ENCODE data around the gene CTSZ. TPM values are rescaled to one million over a fixed set of nuclear protein-coding genes. Genes with fewer than 3 reads are reported as not detected.

The CTSZ gene
- total and polyA plus RNA-seq, 2 donors (not counting 1 experiment from before 2014, with no cell fraction given) = 285 to 319 TPM

GRCh38 chr20:58982406-58983114, 24.5 kb downstream of the CTSZ start:
- no peak for ATAC-seq (ENCODE audit: low read depth)

More at GRCh38 chr20:58982406-58983114, 24.5 kb downstream of the CTSZ start:
- Mint-ChIP-seq H3K4me3 (peak overlapping the region; percentile 96), H3K27ac (peak overlapping the region; percentile 89), H3K27me3 (no peaks in the 10 kb centered on the region), H3K4me1 (peaks cover 46% of the 10 kb centered on the region), H3K9me3 (ENCODE audit: insufficient read depth) (no peaks in the 10 kb centered on the region)
- Histone ChIP-seq H4K20me1 (ENCODE audit: control insufficient read depth, insufficient read depth, low read length, poor library complexity, severe bottlenecking) (peaks cover 27% of the 10 kb centered on the region), H3K79me2 (ENCODE audit: control insufficient read depth, insufficient read depth, low read length) (peaks cover 66% of the 10 kb centered on the region), H3K36me3 (replicated peaks in 1 of 2; ENCODE audit: control extremely low read depth in 1 of 2, control insufficient read depth in 1 of 2, extremely low read depth in 1 of 2, insufficient read depth in 2 of 2, low read length in 1 of 2) (peaks cover 0 to 23% of the 10 kb centered on the region in 2 experiments), H3K9ac (ENCODE audit: low read length) (peak overlapping the region; percentile 93), H2AFZ (ENCODE audit: insufficient read depth, low read depth, low read length, poor library complexity, severe bottlenecking) (no peak overlapping the region), H3K27me3 (replicated peaks in 1 of 4; ENCODE audit: control extremely low read depth in 1 of 4, control insufficient read depth in 3 of 4, insufficient read depth in 4 of 4, low read length in 3 of 4) (no peaks in the 10 kb centered on the region), H3K4me1 (ENCODE audit: control insufficient read depth in 2 of 2, insufficient read depth in 2 of 2, low read length in 2 of 2) (peaks cover 24 to 49% of the 10 kb centered on the region in 2 donors), H3K9me3 (ENCODE audit: control extremely low read depth in 1 of 3, control insufficient read depth in 2 of 3, insufficient read depth in 1 of 3, low read length in 2 of 3) (no peaks in the 10 kb centered on the region), H3K4me3 (ENCODE audit: control extremely low read depth in 1 of 5, extremely low read depth in 1 of 5, insufficient read depth in 1 of 5, low read depth in 2 of 5, low read length in 4 of 5) (no peak overlapping the region), H3K27ac (ENCODE audit: low read length in 2 of 2) (no peak overlapping the region), H3K4me2 (replicated peaks; ENCODE audit: low read depth, low read length, poor library complexity, severe bottlenecking) (peak overlapping the region; percentile 91)
- WGBS (ENCODE audit: insufficient coverage) = 90% methylated on average over 9 of the region's 12 CpGs
- TF ChIP-seq CTCF (IDR thresholded peaks at IDR 0.05) (no peak), EZH2 (IDR thresholded peaks at IDR 0.05; ENCODE audit: borderline replicate concordance, insufficient read depth, low read depth, low read length, poor library complexity, severe bottlenecking) (no peak)
- DNase-seq = no peak
- intact Hi-C loops (cut with micrococcal nuclease) = no loop called here
- POLR2A ChIA-PET = interaction anchor here (0.7 to 2.0 kb wide), 4 partner anchors 12 to 93 kb away, joined by 3 to 7 read pairs (median 6); partner anchors contain the start of gene ATP5F1E
- CTCF ChIA-PET = interaction anchor here (0.7 to 2.2 kb wide), 5 partner anchors 9 to 204 kb away, joined by 3 to 7 read pairs (median 6); no protein-coding TSS in a partner anchor
